HL-60 (cell line): ENCODE measurements around the gene FMO3.

Experiments used
- CTCF ChIP-seq: IDR thresholded peaks from one replicate; pipeline ENCODE4 v1.5.1; 2011; ENCODE audit warnings: low read length, control low read depth, inconsistent platforms; ENCODE audit not compliant: insufficient read depth
- GABPA ChIP-seq: IDR thresholded peaks from 2 replicates; pipeline ENCODE4 v1.6.1; 2012; ENCODE audit warnings: low read depth
- POLR2AphosphoS5 ChIP-seq: IDR thresholded peaks from 2 replicates; pipeline ENCODE4 v1.6.1; 2012; ENCODE audit warnings: low read depth
- SPI1 ChIP-seq: IDR thresholded peaks from 2 replicates; pipeline ENCODE4 v1.6.1; 2012; ENCODE audit warnings: low read depth, mild to moderate bottlenecking, borderline replicate concordance

GRCh38 chr1:171083222-171083621, 7.5 kb upstream of the FMO3 start:
- TF ChIP-seq POLR2AphosphoS5 (no peak), CTCF (no peak), GABPA (no peak), SPI1 (no peak)
